ENCODE data around the gene RIMBP2.
"Not testable (repeated sequence)": the region's sequence is repeated elsewhere in the genome, so short reads cannot be mapped to it uniquely, and the experiment has no call there.

Gene RIMBP2

DNA sequence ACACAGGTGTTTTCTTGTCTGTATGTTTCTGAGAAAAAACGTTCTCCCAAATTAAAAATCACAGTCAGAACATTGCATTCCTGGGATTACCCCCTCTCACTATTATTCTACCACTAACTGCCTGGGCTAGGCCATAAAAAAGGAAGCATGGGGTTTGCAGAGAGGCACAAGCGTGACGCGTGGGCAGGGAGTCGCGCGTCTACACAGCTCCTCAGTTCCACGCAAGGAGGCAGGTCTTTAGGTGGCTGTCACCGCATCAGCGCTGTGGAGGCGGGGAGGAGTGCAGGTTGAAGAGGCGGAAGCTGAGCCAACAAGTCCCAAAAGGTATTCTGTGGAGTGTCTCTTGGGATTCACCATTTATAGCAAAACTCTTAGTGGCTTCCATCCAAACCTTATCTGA lies 109.9 kb downstream of the RIMBP2 start:
- DNase-seq (ENCODE audit: low read depth in 3 of 3, low spot score in 1 of 3), result no peak

DNA sequence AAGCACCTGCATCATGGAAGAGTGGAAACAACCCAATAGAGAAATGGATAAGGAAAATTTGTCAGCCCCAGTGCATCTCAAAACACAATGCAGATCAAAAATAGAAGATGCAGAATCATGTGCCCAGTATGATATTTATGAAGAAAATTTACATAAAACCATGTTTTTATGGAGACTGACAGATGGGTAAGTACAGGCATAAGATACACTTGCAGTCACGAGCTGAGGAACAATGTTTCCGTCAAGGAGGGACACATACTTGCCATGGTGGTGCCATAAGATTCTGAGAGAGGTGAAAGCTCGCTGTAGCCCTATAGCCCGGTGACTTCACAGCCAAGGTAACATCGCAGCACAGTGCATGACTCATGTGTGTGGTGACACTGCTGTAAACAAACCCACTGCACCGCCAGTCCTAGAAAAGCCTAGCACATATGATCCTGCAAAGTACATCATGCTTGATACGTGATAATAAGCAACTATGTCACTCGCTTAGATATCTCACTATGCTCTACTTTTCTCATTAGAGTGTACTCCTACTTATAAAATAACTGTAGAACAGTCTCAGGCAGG lies 112.6 kb downstream of the RIMBP2 start:
- no peak for DNase-seq (ENCODE audit: low read depth in 3 of 3, low spot score in 1 of 3)

GRCh38 chr12:130602251-130602650 lies 113.8 kb downstream of the RIMBP2 start:
- DNase-seq (ENCODE audit: low read depth in 3 of 3, low spot score in 1 of 3), result no peak

- no peak for DNase-seq (ENCODE audit: low read depth in 3 of 3, low spot score in 1 of 3)
These were observed 114.8 kb downstream of the RIMBP2 start for GRCh38 chr12:130601327-130601726.

DNA sequence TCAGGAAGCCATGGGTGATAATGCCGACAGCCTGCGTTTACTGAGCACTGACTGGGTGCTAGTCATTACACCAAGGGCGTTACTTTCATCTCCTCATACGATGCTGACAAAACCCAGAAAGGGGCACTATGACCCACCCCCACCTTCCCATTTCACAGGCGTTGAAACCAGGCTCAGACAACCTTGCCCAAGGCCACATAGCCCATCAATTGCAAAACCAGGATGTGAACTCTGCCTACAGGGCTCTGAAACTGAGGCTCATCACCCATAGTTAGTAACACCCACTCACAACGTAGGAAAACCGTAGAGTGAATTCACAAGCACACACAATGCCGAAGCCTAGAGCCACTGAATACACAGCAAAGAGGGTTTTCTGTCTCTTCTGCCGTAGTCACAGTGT lies 119.9 kb downstream of the RIMBP2 start:
- DNase-seq (ENCODE audit: low read depth in 3 of 3, low spot score in 1 of 3), result no peak

- no peak for DNase-seq (ENCODE audit: low read depth in 3 of 3, low spot score in 1 of 3)
These were observed 120.5 kb downstream of the RIMBP2 start for GRCh38 chr12:130595566-130595965.

DNA sequence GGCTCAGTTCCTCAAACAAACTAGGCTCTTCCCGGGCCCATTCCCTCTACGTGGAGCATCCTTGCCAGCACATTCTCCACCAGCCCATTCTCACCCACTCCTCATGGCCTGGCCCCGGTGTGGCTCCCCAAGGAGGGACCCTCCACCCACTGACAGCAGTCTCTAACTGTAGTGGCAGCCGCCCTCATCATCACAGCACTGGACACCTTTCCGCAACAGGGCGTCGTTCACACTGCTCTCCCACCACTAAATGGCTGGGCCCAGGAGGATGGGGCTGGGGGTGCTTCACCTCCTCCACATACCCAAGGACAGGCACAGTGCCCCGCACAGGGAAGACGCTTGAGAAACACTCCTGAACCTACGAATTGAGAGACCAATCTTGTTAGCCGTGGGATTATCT lies 123.0 kb downstream of the RIMBP2 start:
- no peak for DNase-seq (ENCODE audit: low read depth in 3 of 3, low spot score in 1 of 3)

DNA sequence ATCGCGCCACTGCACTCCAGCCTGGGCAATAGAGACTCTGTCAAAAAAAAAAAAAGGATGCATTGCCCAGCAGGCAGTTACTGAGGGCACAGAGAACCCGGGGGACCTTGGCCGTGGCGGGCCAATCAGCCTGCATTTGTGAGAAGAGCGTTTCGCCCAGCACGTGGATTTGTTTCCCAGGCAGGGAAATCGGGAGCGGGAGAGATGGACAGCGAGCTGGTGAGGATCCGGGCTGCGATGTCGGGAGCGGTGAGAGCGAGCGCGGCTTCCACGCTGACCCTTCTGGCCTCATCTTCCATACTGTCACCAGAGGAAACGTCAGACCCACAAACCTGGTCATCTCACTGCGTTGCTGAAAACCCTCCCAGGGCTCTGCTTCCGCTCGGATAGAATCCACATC lies 123.5 kb downstream of the RIMBP2 start:
- DNase-seq (ENCODE audit: low read depth in 3 of 3, low spot score in 1 of 3), result no peak

GRCh38 chr12:130591736-130592135 lies 124.4 kb downstream of the RIMBP2 start:
- DNase-seq (ENCODE audit: low read depth in 3 of 3, low spot score in 1 of 3), result no peak

GRCh38 chr12:130590685-130591084 lies 125.4 kb downstream of the RIMBP2 start:
- DNase-seq (ENCODE audit: low read depth in 3 of 3, low spot score in 1 of 3), result no peak

GRCh38 chr12:130589540-130590317 lies 126.4 kb downstream of the RIMBP2 start:
- DNase-seq (ENCODE audit: low read depth in 3 of 3, low spot score in 1 of 3), result no peak

GRCh38 chr12:130588696-130589539 lies 127.2 kb downstream of the RIMBP2 start:
- DNase-seq (ENCODE audit: low read depth in 3 of 3, low spot score in 1 of 3), result no peak

GRCh38 chr12:130587966-130588365 lies 128.1 kb downstream of the RIMBP2 start:
- DNase-seq (ENCODE audit: low read depth in 3 of 3, low spot score in 1 of 3), result no peak

- not testable (repeated sequence) for DNase-seq (ENCODE audit: low read depth in 3 of 3, low spot score in 1 of 3)
These were observed 131.6 kb downstream of the RIMBP2 start for GRCh38 chr12:130584475-130584874.

DNA sequence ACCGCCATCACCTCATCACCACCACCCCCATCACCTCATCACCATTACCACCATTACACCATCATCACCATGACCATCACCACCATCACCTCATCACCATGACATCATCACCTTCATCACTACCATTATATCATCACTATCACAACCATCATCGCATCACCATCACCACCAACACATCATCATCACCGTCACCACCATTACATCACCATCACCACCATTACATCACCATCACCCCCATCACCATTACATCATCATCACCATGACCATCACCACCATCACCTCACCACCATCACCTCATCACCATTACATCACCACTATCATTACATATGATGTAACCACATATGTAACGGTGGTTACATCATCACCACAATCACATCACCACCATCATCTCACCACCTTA lies 132.3 kb downstream of the RIMBP2 start:
- DNase-seq (ENCODE audit: low read depth in 3 of 3, low spot score in 1 of 3), result no peak

DNA sequence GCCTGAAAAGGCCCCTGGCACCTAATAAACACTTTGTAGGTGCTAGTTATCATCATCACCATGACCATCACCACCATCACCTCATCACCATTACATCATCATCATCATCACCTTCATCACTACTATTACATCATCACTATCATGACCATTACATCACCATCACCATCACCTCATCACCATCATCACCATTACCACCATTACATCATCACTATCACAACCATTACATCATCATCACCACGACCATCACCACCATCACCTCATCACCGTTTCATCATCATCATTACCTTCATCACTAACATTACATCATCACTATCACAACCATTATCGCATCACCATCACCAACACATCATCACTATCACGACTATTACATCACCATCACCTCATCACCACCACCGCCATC lies 132.8 kb downstream of the RIMBP2 start:
- no peak for DNase-seq (ENCODE audit: low read depth in 3 of 3, low spot score in 1 of 3)

DNA sequence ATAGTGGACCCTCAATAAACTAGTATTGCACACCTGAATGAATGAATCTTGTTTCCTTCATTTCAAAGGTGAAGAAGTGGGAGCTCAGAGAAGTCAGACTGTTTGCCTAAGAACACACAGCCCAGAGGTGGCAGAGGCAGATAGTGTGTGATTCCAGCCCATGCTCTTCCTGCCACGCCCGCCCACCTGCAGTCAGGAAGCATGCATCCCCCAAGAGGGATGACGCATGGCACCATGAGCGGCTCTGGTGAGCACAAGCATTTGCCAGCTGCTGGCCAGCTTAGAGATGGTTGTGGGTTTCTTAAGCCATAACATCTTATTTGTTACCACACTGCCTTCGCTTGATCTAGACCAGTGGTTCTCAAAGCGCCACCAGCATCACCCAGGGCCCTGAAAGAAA lies 133.8 kb downstream of the RIMBP2 start:
- no peak for DNase-seq (ENCODE audit: low read depth in 3 of 3, low spot score in 1 of 3)

DNA sequence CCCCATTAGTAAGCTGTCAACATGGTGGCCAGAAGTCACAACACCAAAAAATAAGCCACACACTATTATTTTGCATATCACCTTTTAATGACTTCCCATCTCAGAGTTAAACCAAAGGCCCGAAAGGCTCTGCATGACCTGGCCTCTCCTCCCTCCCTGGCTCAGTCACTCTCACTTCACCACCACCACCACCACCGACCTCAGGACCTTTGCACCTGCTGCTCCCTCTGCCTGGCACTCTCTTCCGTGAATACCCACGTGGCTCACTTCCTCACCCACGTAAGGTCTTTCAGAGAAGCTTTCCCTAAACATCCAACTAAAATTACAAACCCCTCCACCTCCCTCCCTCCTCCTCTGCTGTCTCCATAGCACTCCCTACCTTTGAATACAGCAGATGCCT lies 134.3 kb downstream of the RIMBP2 start:
- no peak for DNase-seq (ENCODE audit: low read depth in 3 of 3, low spot score in 1 of 3)

- no peak for DNase-seq (ENCODE audit: low read depth in 3 of 3, low spot score in 1 of 3)
These were observed 136.9 kb downstream of the RIMBP2 start for GRCh38 chr12:130579231-130579630.

DNA sequence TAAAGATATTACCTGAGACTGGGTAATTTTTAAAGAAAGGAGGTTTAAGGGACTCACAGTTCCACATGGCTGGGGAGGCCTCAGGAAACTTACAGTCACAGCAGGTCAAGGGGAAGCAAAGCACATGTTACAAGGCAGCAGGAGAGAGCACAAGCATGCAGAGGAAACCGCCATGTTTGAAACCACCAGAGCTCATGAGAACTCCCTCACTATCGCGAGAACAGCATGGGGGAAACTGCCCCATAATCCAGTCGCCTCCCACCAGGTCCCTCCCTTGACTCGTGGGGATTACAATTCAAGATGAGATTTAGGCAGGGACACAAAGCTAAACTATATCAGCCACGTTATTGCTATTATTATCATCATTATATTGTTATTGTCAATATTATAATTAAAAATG lies 138.7 kb downstream of the RIMBP2 start:
- no peak for DNase-seq (ENCODE audit: low read depth in 3 of 3, low spot score in 1 of 3)

GRCh38 chr12:130576371-130576816 lies 139.7 kb downstream of the RIMBP2 start:
- no peak for DNase-seq (ENCODE audit: low read depth in 3 of 3, low spot score in 1 of 3)

DNA sequence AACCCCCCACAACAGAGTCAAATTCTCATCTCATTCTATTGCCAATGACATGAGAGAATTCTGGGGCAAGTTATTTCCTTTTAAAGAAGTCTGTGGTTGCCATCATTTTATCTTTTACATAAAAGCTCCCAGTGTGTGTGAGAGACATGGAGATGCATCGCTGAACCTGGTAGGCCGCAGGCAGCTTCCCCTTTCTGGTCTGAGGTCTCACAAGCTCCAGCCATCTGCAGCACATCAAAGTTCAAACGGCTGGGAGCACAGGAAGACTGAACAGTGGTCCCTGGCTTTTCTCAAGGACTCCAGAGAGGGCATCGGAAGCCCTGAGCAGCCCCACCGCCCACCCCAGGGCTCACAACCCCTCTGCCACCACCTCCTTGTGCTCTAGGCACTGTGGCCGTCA lies 141.7 kb downstream of the RIMBP2 start:
- no peak for DNase-seq (ENCODE audit: low read depth in 3 of 3, low spot score in 1 of 3)

All from stimulated activated CD4-positive, alpha-beta T cell treated with anti-CD3 and anti-CD28 coated beads, TNF-alpha, amount 100 ng/mL, for 1 hour (primary cell).